Measurements from ENCODE around the gene COQ10A. TPM values are rescaled to one million over a fixed set of nuclear protein-coding genes. Genes with fewer than 3 reads are reported as not detected.

Gene COQ10A
- total and polyA plus RNA-seq, 2 of the 13 experiments (the other 11 are each of a cell fraction or from before 2014, with no cell fraction given): 21.0 to 37.3 TPM

- TF ChIP-seq ZNF775 (CRISPR knock-in tag; IDR thresholded peaks at IDR 0.05; ENCODE audit: borderline replicate concordance) (no peak), ZNF331 (CRISPR knock-in tag; IDR thresholded peaks at IDR 0.05) (peak; percentile 11; the same call in 1 of the 2 replicates), ZNF547 (CRISPR knock-in tag; IDR thresholded peaks at IDR 0.05) (0 out of 2 replicates have a peak, but pooled peaks have one; percentile 29), FOXO1 (CRISPR knock-in tag; IDR thresholded peaks at IDR 0.05) (no peak), CBX2 (IDR thresholded peaks at IDR 0.05; ENCODE audit: low read depth, low read length) (no peak), CBX2 (CRISPR knock-in tag; IDR thresholded peaks at IDR 0.05; ENCODE audit: low read depth) (no peak), RERE (CRISPR knock-in tag; IDR thresholded peaks at IDR 0.05; ENCODE audit: low read depth) (no peak), TAF15 (IDR thresholded peaks at IDR 0.05; ENCODE audit: low read depth, low read length, poor library complexity, severe bottlenecking) (peak; percentile 75), HOXA5 (CRISPR knock-in tag; IDR thresholded peaks at IDR 0.05) (peak; percentile 64; the same call in 1 of the 2 replicates), MAF1 (CRISPR knock-in tag; IDR thresholded peaks at IDR 0.05; ENCODE audit: borderline replicate concordance) (no peak), POGK (CRISPR knock-in tag; conservative IDR thresholded peaks at IDR 0.05) (no peak), ZNF33A (CRISPR knock-in tag; IDR thresholded peaks at IDR 0.05; ENCODE audit: borderline replicate concordance) (no peak), HNF1B (CRISPR knock-in tag; IDR thresholded peaks at IDR 0.05) (no peak), ZFY (CRISPR knock-in tag; IDR thresholded peaks at IDR 0.05) (peak; percentile 75), TARDBP (CRISPR knock-in tag; IDR thresholded peaks at IDR 0.05) (peak; percentile 49), PHB2 (IDR thresholded peaks at IDR 0.05; ENCODE audit: partially characterized antibody) (no peak)
- TF ChIP-seq, protein P1, sequence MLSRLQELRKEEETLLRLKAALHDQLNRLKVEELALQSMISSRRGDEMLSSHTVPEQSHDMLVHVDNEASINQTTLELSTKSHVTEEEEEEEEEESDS (CRISPR knock-in tag; IDR thresholded peaks at IDR 0.05; ENCODE audit: borderline replicate concordance): 0 out of 2 replicates have a peak, but pooled peaks have one; percentile 6
- TF ChIP-seq, protein P2, sequence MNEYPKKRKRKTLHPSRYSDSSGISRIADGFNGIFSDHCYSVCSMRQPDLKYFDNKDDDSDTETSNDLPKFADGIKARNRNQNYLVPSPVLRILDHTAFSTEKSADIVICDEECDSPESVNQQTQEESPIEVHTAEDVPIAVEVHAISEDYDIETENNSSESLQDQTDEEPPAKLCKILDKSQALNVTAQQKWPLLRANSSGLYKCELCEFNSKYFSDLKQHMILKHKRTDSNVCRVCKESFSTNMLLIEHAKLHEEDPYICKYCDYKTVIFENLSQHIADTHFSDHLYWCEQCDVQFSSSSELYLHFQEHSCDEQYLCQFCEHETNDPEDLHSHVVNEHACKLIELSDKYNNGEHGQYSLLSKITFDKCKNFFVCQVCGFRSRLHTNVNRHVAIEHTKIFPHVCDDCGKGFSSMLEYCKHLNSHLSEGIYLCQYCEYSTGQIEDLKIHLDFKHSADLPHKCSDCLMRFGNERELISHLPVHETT (CRISPR knock-in tag; conservative IDR thresholded peaks at IDR 0.05): 0 out of 2 replicates have a peak, but pooled peaks have one; percentile 26
These were observed 33.3 kb downstream of the COQ10A start, which contains the start of gene CS (continued) for GRCh38 chr12:56299853-56300643.

Data from HepG2 (cell line).